AG09319 (cell line): Measurements from ENCODE around the gene EMSY.
A peak's percentile ranks its signal among the peaks of the same experiment; 100 is the strongest.
"Not testable (repeated sequence)": the region's sequence is repeated elsewhere in the genome, so short reads cannot be mapped to it uniquely, and the experiment has no call there.

Source experiments
- DNase-seq: peaks from one replicate; pipeline ENCODE4 v3.0.0-alpha.2; 2010; ENCODE audit warnings: low read depth; ENCODE audit errors: extremely low read depth
- CTCF ChIP-seq: IDR thresholded peaks from 2 replicates; pipeline ENCODE4 v1.5.1; 2011; ENCODE audit warnings: low read depth, mild to moderate bottlenecking, inconsistent platforms, low read length, moderate library complexity

EMSY gene, protein sequence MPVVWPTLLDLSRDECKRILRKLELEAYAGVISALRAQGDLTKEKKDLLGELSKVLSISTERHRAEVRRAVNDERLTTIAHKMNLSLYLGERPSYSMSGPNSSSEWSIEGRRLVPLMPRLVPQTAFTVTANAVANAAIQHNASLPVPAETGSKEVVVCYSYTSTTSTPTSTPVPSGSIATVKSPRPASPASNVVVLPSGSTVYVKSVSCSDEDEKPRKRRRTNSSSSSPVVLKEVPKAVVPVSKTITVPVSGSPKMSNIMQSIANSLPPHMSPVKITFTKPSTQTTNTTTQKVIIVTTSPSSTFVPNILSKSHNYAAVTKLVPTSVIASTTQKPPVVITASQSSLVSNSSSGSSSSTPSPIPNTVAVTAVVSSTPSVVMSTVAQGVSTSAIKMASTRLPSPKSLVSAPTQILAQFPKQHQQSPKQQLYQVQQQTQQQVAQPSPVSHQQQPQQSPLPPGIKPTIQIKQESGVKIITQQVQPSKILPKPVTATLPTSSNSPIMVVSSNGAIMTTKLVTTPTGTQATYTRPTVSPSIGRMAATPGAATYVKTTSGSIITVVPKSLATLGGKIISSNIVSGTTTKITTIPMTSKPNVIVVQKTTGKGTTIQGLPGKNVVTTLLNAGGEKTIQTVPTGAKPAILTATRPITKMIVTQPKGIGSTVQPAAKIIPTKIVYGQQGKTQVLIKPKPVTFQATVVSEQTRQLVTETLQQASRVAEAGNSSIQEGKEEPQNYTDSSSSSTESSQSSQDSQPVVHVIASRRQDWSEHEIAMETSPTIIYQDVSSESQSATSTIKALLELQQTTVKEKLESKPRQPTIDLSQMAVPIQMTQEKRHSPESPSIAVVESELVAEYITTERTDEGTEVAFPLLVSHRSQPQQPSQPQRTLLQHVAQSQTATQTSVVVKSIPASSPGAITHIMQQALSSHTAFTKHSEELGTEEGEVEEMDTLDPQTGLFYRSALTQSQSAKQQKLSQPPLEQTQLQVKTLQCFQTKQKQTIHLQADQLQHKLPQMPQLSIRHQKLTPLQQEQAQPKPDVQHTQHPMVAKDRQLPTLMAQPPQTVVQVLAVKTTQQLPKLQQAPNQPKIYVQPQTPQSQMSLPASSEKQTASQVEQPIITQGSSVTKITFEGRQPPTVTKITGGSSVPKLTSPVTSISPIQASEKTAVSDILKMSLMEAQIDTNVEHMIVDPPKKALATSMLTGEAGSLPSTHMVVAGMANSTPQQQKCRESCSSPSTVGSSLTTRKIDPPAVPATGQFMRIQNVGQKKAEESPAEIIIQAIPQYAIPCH (N-terminal part only)

DNA sequence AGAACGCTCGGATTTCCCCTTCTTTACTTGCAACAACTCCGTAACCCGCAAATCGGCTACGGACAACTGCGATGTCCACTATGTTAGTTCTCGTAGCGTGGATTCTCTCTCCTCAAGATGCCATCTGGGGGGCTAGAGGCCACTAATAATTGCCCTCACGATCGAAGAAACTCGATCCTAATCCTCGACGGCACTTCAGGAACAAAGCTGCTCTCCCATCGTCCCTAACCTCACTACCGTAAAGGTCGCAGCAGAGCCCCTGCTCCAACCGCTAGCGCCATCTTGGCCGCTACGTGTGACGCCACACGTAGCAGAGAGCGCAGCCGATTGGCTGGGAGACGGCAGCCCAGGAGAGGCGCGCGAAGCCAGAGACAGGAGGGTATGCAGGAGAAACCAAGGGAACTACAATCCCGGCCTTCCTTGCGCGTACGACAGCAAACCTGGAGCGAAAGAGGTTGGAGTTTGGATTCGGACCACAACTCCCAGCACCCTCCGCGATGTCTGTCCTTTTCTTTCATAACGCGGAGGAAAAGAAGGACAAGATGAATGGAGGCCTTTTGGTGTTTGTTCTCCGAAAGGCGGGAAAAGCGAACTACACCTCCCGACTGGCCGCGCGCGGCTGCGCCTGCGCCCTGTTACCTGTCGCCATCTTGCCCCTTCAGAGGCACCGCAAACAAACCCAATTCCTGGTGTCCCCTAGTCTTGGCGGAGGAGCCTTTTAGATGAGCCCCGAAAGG is at the start of gene EMSY:
EMSY (plus strand) TSS at position 635 of the 737 bp plus-strand sequence. CDS start 1,921 bp downstream, outside the sequence.
- DNase-seq, result peak; percentile 99
- no peak for TF ChIP-seq CTCF

DNA sequence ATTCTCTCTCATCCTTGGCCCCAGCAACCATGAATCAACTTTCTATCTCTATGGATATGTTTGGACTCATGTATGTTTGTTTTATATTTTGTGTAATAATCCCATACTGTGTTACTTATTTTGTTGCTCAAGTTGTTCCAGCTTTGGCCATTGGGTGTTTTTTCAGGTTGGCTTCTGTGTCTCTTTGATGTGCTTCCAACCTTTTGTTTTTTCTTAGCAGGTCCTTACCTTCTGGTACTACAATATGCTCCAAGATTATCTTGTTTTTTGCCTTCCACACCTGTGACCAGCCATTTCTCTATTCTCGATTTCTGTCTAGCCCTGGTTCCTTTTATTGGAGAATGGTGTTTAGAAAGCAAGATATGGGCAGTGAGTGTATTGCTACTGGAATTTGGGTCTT is 49.5 kb upstream of the EMSY start:
- no peak for TF ChIP-seq CTCF
- no peak for DNase-seq

- no peak for TF ChIP-seq CTCF
- no peak for DNase-seq
Observed at GRCh38 chr11:76397383-76397782, 47.4 kb upstream of the EMSY start.

GRCh38 chr11:76400967-76401366 is 43.9 kb upstream of the EMSY start:
- TF ChIP-seq CTCF, result no peak
- DNase-seq, result no peak

- not testable (repeated sequence) for DNase-seq
Observed at GRCh38 chr11:76401484-76401883, 43.3 kb upstream of the EMSY start.

DNA sequence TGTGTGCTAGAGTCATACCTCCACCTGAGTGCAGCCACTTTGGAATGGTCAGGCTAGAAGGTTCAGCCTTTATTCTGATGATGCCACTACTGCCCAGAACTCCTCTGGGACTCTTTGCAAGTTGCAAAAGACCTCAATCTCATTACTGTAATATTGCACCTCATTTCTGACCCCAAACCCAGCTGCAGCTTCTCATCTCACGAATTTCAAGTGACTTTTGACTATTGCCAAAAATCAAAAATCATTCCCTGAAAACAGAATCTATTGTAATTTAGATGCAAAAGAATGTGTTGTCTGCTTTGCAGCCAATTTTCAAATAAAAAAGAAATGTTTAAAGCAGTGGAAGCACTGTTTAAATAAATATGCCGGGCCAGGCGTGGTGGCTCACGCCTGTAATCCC is 38.5 kb upstream of the EMSY start:
- TF ChIP-seq CTCF, result no peak
- DNase-seq, result no peak
